SU-DHL-6 (cell line): Measurements from ENCODE around the gene RNFT2.

Experiments used
- CTCF ChIP-seq: fragments of 200-600 bp; sonication (generic); IDR thresholded peaks from one replicate; pipeline ENCODE4 v1.5.1; 2017; ENCODE audit warnings: antibody characterized with exemption, mild to moderate bottlenecking, low read length, moderate library complexity; ENCODE audit not compliant: insufficient read depth, poor library complexity, severe bottlenecking
- EZH2phosphoT487 ChIP-seq: fragments of 200-600 bp; sonication (generic), shearing (Covaris generic); conservative IDR thresholded peaks from 2 replicates; pipeline ENCODE4 v1.6.1; 2018; ENCODE audit warnings: mild to moderate bottlenecking, antibody characterized with exemption, low read length, moderate library complexity, mixed read lengths

GRCh38 chr12:116713527-116713926 lies 24.6 kb upstream of the RNFT2 start:
- TF ChIP-seq CTCF: no peak
- no peak for TF ChIP-seq EZH2phosphoT487
